ENCODE results near the gene TNFSF15. TPM values are rescaled to one million over a fixed set of nuclear protein-coding genes. Genes with fewer than 3 reads are reported as not detected.
A peak's percentile ranks its signal among the peaks of the same experiment; 100 is the strongest.

TNFSF15 gene
- polyA plus RNA-seq, 12 donors = 0.08 to 3.5 (median 0.26) TPM; not detected in 1

- no peak for DNase-seq
Observed at GRCh38 chr9:114825126-114825795, 19.4 kb upstream of the TNFSF15 start.

- no peak for DNase-seq
Observed at GRCh38 chr9:114824110-114824509, 18.3 kb upstream of the TNFSF15 start.

GRCh38 chr9:114823441-114823840, 17.6 kb upstream of the TNFSF15 start:
- DNase-seq = no peak

- no peak for DNase-seq
Observed at GRCh38 chr9:114822708-114823107, 16.9 kb upstream of the TNFSF15 start.

- no peak for DNase-seq
Observed at GRCh38 chr9:114820776-114821501, 15.1 kb upstream of the TNFSF15 start.

GRCh38 chr9:114818178-114818577, 12.3 kb upstream of the TNFSF15 start:
- no peak for DNase-seq

- DNase-seq = no peak
Observed at GRCh38 chr9:114813717-114814418, 8.0 kb upstream of the TNFSF15 start.

GRCh38 chr9:114811966-114812636, 6.3 kb upstream of the TNFSF15 start:
- no peak for DNase-seq

GRCh38 chr9:114811301-114811700, 5.5 kb upstream of the TNFSF15 start:
- DNase-seq = no peak

GRCh38 chr9:114810614-114811013, 4.8 kb upstream of the TNFSF15 start:
- DNase-seq = no peak

- DNase-seq = no peak
Observed at GRCh38 chr9:114806526-114806900, 674 bp upstream of the TNFSF15 start.

- DNase-seq = peak; percentile 20
Observed at GRCh38 chr9:114804505-114804904, 1.3 kb downstream of the TNFSF15 start.

GRCh38 chr9:114803479-114804265, 2.2 kb downstream of the TNFSF15 start:
- no peak for DNase-seq

- DNase-seq = no peak
Observed at GRCh38 chr9:114799925-114800324, 5.9 kb downstream of the TNFSF15 start.

GRCh38 chr9:114799441-114799840, 6.4 kb downstream of the TNFSF15 start:
- DNase-seq = no peak

GRCh38 chr9:114798780-114799427, 6.9 kb downstream of the TNFSF15 start:
- DNase-seq = no peak

GRCh38 chr9:114798101-114798500, 7.7 kb downstream of the TNFSF15 start:
- DNase-seq = no peak

- DNase-seq = no peak
Observed at GRCh38 chr9:114792396-114792795, 13.4 kb downstream of the TNFSF15 start.

GRCh38 chr9:114791736-114792135, 14.1 kb downstream of the TNFSF15 start:
- DNase-seq = no peak

- DNase-seq = no peak
Observed at GRCh38 chr9:114791312-114791711, 14.5 kb downstream of the TNFSF15 start.

GRCh38 chr9:114790521-114790920, 15.3 kb downstream of the TNFSF15 start:
- no peak for DNase-seq

Data from muscle of arm (tissue), 12 donors.